ENCODE measurements around the gene MLX. TPM values are rescaled to one million over a fixed set of nuclear protein-coding genes. Genes with fewer than 3 reads are reported as not detected.

The MLX gene
- total and polyA plus RNA-seq, 2 of the 8 experiments (the other 6 are each of a cell fraction or from before 2014, with no cell fraction given), result 27.0 to 27.5 TPM

GRCh38 chr17:42564815-42565522, 1.9 kb upstream of the MLX start (continued):
- TF ChIP-seq CHD7 (IDR thresholded peaks at IDR 0.05; ENCODE audit: insufficient replicate concordance, low read length) (no peak), ZNF274 (IDR thresholded peaks at IDR 0.05; ENCODE audit: borderline replicate concordance, extremely low read depth, low read length) (no peak)
